Measurements from ENCODE around the gene SGSH. TPM values are rescaled to one million over a fixed set of nuclear protein-coding genes. Genes with fewer than 3 reads are reported as not detected.

Gene SGSH
- total RNA-seq, 1 donor, result 15.9 TPM

- Histone ChIP-seq H3K4me1 (ENCODE audit: insufficient read depth, low read length) (peaks cover 11% of the 10 kb centered on the region), H3K9me3 (ENCODE audit: low read depth, low read length) (no peaks in the 10 kb centered on the region), H2AFZ (ENCODE audit: low read length) (no peak overlapping the region), H3K36me3 (ENCODE audit: insufficient read depth, low read length) (no peaks in the 10 kb centered on the region), H3K4me2 (ENCODE audit: insufficient read depth, low read length) (no peak overlapping the region), H3K4me3 (ENCODE audit: insufficient read depth, low read length) (no peak overlapping the region), H3K79me2 (ENCODE audit: insufficient read depth, low read length) (peaks cover 25% of the 10 kb centered on the region), H3K27ac (ENCODE audit: low read depth, low read length) (no peak overlapping the region), H3K27me3 (ENCODE audit: insufficient read depth, low read length) (no peaks in the 10 kb centered on the region), H4K20me1 (ENCODE audit: insufficient read depth, low read length) (peaks cover 19% of the 10 kb centered on the region)
- TF ChIP-seq, protein P1, sequence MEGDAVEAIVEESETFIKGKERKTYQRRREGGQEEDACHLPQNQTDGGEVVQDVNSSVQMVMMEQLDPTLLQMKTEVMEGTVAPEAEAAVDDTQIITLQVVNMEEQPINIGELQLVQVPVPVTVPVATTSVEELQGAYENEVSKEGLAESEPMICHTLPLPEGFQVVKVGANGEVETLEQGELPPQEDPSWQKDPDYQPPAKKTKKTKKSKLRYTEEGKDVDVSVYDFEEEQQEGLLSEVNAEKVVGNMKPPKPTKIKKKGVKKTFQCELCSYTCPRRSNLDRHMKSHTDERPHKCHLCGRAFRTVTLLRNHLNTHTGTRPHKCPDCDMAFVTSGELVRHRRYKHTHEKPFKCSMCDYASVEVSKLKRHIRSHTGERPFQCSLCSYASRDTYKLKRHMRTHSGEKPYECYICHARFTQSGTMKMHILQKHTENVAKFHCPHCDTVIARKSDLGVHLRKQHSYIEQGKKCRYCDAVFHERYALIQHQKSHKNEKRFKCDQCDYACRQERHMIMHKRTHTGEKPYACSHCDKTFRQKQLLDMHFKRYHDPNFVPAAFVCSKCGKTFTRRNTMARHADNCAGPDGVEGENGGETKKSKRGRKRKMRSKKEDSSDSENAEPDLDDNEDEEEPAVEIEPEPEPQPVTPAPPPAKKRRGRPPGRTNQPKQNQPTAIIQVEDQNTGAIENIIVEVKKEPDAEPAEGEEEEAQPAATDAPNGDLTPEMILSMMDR (IDR thresholded peaks at IDR 0.05; ENCODE audit: extremely low read depth, low read depth, low read length), result no peak
- peak; percentile 67 for DNase-seq (ENCODE audit: insufficient read length, low spot score, missing footprints)
These were observed 2.4 kb upstream of the SGSH start for GRCh38 chr17:80222376-80223141.

GRCh38 chr17:80221351-80222105 lies 1.4 kb upstream of the SGSH start:
- peak; percentile 91 for DNase-seq (ENCODE audit: insufficient read length, low spot score, missing footprints)
- TF ChIP-seq, protein P1 (IDR thresholded peaks at IDR 0.05; ENCODE audit: extremely low read depth, low read depth, low read length), result no peak
- Histone ChIP-seq H3K27ac (ENCODE audit: low read depth, low read length) (no peak overlapping the region), H3K27me3 (ENCODE audit: insufficient read depth, low read length) (no peaks in the 10 kb centered on the region), H3K79me2 (ENCODE audit: insufficient read depth, low read length) (peaks cover 30% of the 10 kb centered on the region), H3K4me3 (ENCODE audit: insufficient read depth, low read length) (peak overlapping the region; percentile 93), H3K36me3 (ENCODE audit: insufficient read depth, low read length) (peaks cover 4% of the 10 kb centered on the region), H4K20me1 (ENCODE audit: insufficient read depth, low read length) (peaks cover 27% of the 10 kb centered on the region), H3K9me3 (ENCODE audit: low read depth, low read length) (no peaks in the 10 kb centered on the region), H2AFZ (ENCODE audit: low read length) (peak overlapping the region; percentile 22), H3K4me2 (ENCODE audit: insufficient read depth, low read length) (peak overlapping the region; percentile 98), H3K4me1 (ENCODE audit: insufficient read depth, low read length) (peaks cover 11% of the 10 kb centered on the region)

DNA sequence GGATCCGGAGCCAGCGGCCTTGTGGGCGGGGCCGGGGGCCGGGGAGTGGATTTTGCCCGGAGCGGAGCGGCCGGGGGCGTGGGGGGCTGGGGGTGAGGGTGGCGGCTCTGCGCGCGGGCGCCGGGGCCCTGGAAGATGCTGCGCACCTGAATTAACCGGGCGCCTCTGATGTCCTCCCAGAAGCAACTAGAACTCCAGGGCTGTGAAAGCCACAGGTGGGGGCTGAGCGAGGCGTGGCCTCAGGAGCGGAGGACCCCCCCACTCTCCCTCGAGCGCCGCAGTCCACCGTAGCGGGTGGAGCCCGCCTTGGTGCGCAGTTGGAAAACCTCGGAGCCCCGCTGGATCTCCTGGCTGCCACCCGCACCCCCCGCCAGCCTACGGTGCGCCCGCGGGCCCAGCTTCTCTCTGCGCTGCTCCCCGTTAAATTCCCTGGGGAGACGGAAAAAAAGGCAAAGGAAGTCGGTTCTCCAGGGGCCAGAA lies 643 bp upstream of the SGSH start:
- peak; percentile 89 for DNase-seq (ENCODE audit: insufficient read length, low spot score, missing footprints)

More for the DNA sequence above, 643 bp upstream of the SGSH start:
- H3K27ac ChIP-seq (ENCODE audit: low read depth, low read length), result no peak overlapping the region
- peaks cover 30% of the 10 kb centered on the region for H3K79me2 ChIP-seq (ENCODE audit: insufficient read depth, low read length)
- no peaks in the 10 kb centered on the region for H3K9me3 ChIP-seq (ENCODE audit: low read depth, low read length)
- H3K4me2 ChIP-seq (ENCODE audit: insufficient read depth, low read length), result peak overlapping the region; percentile 98
- TF ChIP-seq, protein P1 (IDR thresholded peaks at IDR 0.05; ENCODE audit: extremely low read depth, low read depth, low read length), result no peak
- H3K4me1 ChIP-seq (ENCODE audit: insufficient read depth, low read length), result peaks cover 11% of the 10 kb centered on the region
- H3K4me3 ChIP-seq (ENCODE audit: insufficient read depth, low read length), result peak overlapping the region; percentile 93
- H4K20me1 ChIP-seq (ENCODE audit: insufficient read depth, low read length), result peaks cover 31% of the 10 kb centered on the region
- H2AFZ ChIP-seq (ENCODE audit: low read length), result peak overlapping the region; percentile 22
- no peaks in the 10 kb centered on the region for H3K27me3 ChIP-seq (ENCODE audit: insufficient read depth, low read length)
- peaks cover 9% of the 10 kb centered on the region for H3K36me3 ChIP-seq (ENCODE audit: insufficient read depth, low read length)

Data from osteoblast (primary cell).